GM06990 (cell line): ENCODE measurements around the gene USP28.

ENCODE experiments used
- DNase-seq: peaks from one replicate; pipeline ENCODE4 v3.0.0-alpha.2; 2011; ENCODE audit not compliant: insufficient read length; ENCODE audit errors: extremely low read depth
- H3K27me3 ChIP-seq: replicated peaks from 2 replicates; pipeline ENCODE4 v1.6.0; 2011; ENCODE audit warnings: low read length; ENCODE audit not compliant: control insufficient read depth, insufficient read depth
- H3K36me3 ChIP-seq: 2 replicates; pipeline ENCODE4 v1.5.1; 2011; ENCODE audit warnings: low read length; ENCODE audit not compliant: control insufficient read depth, insufficient read depth
- H3K4me3 ChIP-seq: replicated peaks from 2 replicates; pipeline ENCODE4 v1.5.1; 2011; ENCODE audit warnings: low read depth, mild to moderate bottlenecking, control low read depth, low read length
- CTCF ChIP-seq: IDR thresholded peaks from 2 replicates; pipeline ENCODE4 v1.5.1; 2011; ENCODE audit warnings: low read length, control low read depth, mild to moderate bottlenecking, inconsistent platforms; ENCODE audit not compliant: insufficient read depth, poor library complexity, severe bottlenecking

USP28 gene

GRCh38 chr11:113895367-113896155 lies 20.2 kb upstream of the USP28 start:
- Histone ChIP-seq H3K36me3 (no peaks in the 10 kb centered on the region), H3K27me3 (no peaks in the 10 kb centered on the region), H3K4me3 (no peak overlapping the region)
- TF ChIP-seq CTCF = no peak
- no peak for DNase-seq

GRCh38 chr11:113894421-113894996 lies 19.1 kb upstream of the USP28 start:
- no peaks in the 10 kb centered on the region for H3K27me3 ChIP-seq
- H3K4me3 ChIP-seq = no peak overlapping the region
- H3K36me3 ChIP-seq = no peaks in the 10 kb centered on the region
- no peak for DNase-seq
- no peak for TF ChIP-seq CTCF

GRCh38 chr11:113888848-113889247 lies 13.5 kb upstream of the USP28 start:
- Histone ChIP-seq H3K36me3 (no peaks in the 10 kb centered on the region), H3K4me3 (no peak overlapping the region), H3K27me3 (no peaks in the 10 kb centered on the region)
- no peak for TF ChIP-seq CTCF
- DNase-seq = no peak

- H3K36me3 ChIP-seq = no peaks in the 10 kb centered on the region
- no peak for DNase-seq
- TF ChIP-seq CTCF = no peak
- no peaks in the 10 kb centered on the region for H3K27me3 ChIP-seq
- no peak overlapping the region for H3K4me3 ChIP-seq
Measured at GRCh38 chr11:113885897-113886296, 10.5 kb upstream of the USP28 start.

- no peak for TF ChIP-seq CTCF
- no peaks in the 10 kb centered on the region for H3K27me3 ChIP-seq
- no peak overlapping the region for H3K4me3 ChIP-seq
- no peak for DNase-seq
- no peaks in the 10 kb centered on the region for H3K36me3 ChIP-seq
Measured at GRCh38 chr11:113884361-113884836, 9.0 kb upstream of the USP28 start.
